Glomerular visceral epithelial cell (primary cell): Measurements from ENCODE around the gene RELL2.

Experiments used
- DNase-seq: peaks from one replicate; pipeline ENCODE4 v3.0.0-alpha.2; 2016; ENCODE audit errors: extremely low spot score

The RELL2 gene

DNA sequence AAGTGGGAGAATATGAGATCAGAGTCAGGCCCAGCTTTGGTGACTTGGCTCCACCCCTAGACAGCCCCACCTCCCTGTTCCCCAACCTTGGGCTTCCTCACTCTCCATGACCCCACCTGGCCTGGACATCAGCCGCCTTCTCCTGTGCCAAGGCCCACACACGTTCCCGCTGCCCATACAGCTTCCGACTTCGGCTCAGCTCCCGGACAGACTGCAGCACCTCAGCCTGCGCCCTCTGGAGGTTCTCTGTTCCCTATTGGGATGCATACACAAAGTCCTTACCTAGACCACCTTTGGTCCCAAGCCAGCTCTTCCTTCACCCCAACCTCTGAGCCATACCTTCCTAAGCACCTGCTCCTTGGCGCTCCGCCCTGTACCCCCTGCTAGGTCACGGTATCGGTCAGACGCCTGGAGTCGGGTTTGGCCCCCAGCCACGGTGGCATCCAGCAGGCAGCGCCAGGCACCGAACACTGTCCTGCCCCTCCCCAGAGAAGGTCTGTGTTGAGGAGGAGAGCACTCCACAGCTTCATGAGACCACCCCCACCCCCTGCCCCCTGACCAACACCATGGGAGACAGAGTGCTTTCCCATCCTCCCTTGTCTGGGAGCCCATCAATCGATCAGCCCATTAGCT is 12.4 kb downstream of the RELL2 start:
- DNase-seq, result no peak

DNA sequence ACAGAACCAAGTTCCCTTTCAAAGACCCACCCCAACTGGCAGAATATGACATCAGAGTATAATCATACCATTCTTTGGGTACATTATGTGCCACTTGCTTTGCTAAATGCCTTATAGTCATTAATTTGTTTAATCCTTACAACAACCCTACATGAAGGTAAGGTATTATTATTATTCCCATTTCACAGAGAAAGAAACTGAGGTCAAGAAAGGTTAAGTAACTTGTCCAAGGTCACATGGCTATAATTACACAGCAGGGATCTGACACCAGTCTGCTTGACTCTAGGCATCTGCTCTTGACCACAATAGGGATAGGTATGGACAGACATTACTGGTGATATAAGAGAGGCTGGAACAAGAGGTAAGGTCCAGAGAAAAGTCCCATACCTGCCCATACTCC is 13.2 kb downstream of the RELL2 start:
- DNase-seq, result no peak

DNA sequence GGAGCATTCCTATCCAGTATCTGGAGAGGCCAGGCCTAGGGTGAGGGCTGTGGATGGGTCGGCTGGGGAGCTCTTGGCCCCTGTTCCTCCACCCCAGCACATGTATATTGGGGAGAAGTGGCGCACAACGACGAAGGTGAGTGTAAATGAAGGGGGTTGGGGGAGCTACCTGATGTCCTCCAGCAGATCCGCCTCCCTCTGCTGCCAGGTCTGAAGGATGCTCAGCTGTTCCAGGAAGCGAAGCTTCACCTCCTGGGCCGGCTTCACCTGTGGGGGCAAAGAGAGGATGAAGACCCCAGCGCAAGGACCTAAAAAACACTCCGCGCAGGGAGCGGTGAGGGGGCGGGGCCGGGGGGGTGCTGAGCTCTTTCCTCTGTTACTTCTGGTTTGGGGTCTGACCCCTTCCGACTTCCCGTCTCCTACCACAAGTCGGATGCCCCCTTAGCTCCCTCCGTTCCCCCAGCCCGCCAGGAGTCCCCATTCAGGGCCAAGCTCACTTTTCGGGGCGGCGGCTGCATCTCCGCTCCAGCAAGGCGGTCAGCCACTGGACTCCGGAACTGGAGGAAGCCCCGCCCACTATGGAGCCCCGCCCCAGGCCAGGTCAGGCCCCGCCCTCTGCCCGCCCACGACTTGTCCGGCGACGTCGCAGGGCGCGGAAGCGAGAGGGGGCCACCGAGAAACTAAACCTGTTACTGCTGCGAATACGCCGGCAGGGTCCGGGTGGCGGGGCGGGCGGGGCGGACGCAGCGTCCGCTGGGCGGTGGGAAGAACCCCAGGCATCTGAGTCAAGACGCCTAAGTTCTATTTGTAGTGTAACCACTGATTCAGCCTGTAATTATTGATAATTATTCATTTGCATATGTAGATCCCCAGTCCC is 14.3 kb downstream of the RELL2 start, which contains the start of gene FCHSD1:
Gene FCHSD1 (minus strand): TSS at position 568 of the 877 bp plus-strand sequence. CDS start 50 bp downstream, at position 518.
- peak; percentile 87 for DNase-seq

DNA sequence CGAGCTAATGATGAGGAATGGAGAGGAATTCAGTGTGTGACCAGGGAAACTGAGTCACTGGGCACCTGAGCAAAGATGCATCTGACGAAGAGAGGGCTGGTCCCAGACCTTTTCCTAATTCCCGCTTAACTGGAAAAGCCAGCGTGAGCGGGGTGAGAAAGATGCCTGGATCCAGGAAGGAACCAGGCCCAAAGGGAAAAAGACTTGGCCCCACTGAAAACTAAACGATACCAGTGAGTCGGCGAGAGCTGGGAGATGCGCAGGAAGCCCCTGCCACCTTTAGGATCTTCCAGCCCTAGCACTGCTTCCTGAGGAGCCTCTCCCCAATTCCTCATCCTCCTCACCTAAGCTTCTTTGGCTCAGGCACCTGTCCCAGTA is 14.9 kb downstream of the RELL2 start:
- DNase-seq, result no peak

DNA sequence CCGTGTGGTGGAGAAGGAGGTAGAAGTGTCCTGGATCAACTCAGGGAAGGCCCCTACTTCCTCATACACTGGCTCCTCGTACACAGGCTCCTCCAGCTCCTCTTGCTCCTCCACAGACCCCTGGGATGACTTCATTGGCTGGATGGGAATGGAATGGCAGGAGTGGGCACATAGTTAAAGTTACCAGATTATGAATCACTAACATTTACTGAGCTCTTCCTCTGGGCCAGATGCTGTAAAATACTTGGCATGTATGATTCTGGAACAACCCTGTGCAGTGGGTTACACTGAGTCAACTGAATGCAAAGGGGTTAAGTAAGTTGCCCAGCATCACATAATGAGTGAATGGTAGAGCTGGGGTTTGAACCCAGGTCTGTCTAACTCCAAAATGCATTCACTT is 17.5 kb downstream of the RELL2 start:
- DNase-seq, result peak; percentile 85

DNA sequence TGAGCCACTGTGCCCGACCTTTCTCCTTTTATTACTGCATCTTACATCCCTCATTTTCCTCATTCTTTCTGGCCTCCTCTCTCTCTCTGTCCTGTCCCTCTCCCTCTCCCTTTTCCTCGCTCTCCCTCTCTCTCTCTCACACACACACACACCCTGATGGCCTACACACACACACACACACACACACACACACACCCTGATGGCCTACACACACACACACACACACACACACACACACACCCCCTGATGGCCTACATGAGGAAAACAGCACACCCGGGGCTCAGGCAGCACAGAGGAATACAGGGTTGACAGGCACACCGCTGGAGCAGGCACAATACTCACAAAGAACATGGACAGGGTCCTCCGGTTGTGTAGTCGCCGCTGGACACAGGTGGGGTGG is 18.2 kb downstream of the RELL2 start:
- no peak for DNase-seq

DNA sequence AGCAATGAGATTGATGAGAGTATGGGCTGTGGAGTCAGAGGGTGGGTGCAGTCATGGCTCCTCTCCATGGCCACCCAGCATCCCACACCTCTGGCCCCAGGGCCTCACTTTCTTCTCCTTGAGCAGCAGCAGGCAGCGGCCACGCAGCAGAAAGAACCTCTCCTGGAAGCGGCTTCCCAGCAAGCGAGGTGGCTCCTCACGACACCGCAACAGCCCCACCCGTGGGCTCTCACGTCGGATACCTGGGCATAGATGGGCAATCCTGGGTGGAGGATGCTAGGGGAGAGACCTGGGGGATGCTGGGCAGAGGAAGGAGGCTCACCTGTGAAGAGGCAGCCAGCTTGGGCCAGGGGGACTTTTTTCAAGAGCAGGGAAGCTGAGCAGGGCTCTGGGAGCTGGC is 19.6 kb downstream of the RELL2 start:
- no peak for DNase-seq

DNA sequence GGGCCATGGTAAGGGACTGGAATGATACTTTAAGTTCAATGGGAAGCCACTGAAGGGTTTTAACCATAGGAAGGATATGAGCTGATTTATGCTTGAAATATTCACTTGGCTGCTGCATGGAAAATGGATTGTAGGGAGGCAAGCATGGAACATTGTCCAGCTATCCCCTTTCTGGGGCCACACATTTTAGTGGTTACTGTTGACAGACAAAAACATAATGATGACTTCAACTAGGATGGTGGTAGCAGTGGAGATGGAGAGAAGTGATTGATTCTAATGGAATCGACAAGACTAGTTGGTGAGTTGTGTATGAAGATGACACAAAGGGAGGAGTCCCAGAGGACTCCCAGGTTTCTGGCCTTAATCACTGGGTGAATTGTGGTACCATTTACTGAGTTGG is 20.6 kb downstream of the RELL2 start:
- no peak for DNase-seq

DNA sequence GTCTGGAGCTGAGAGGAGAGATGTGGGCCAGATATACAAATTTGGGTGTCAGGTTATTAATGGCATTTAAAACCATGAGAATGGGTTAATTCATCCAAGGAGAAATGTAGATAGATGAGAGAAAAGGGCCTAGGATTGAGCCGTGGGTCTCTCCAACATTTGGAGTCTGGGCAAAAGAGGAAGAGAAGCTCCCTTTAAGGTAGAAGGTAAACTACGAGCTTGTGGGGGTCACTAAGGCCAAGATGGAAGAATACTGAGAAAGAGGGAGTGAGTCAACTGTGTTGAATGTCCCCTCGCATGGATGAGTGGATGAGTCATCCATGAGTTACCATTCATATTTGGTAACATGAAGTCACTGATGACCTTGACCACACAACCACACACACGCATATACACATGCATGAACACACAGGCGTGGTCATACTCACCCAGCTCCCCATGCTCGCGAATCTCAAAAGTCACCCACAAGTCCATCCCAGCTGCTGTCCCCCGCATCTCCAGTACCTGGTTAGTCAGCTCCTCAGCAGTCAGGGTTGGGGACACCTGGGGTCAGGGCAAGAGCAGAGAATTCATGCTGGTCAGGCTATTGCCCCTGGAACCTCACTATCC is 21.2 kb downstream of the RELL2 start:
- DNase-seq, result peak; percentile 96

DNA sequence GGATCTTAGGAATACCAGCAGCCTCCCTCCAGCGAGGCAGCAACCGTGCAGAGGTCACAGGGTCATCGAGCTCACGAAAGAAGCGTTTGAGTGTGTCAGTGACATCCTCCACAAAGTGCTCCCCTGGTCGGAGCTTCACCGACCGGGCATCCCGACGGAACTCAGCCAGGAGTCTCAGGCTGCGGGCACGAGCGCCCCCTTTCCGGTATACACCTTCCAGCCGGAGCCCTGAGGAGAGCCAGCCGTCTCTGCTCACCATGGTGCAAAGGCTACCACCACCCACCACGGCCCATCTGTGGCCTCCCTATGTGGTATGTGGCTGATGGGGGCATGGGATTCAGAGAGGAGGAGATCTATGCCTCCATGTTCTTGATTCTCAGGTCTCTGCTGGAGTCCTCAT is 25.2 kb downstream of the RELL2 start:
- no peak for DNase-seq

DNA sequence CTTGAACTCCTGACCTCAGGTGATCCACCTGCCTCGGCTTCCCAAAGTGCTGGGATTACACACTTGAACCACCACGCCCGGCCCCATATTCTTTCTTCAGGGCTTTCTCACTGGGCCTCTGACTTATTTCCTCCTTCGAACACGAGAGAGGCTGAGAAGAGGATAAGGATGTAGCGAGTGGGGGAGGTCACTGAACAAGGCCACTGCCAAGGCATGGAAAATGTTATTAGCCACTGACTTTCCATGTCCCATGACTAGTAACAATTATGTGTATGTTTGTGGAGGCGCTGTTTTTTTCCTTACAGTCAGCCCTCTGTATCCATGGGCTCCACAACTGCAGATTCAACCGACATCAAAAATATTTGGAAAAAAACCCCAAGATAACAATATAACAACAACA is 26.7 kb downstream of the RELL2 start:
- DNase-seq, result no peak

DNA sequence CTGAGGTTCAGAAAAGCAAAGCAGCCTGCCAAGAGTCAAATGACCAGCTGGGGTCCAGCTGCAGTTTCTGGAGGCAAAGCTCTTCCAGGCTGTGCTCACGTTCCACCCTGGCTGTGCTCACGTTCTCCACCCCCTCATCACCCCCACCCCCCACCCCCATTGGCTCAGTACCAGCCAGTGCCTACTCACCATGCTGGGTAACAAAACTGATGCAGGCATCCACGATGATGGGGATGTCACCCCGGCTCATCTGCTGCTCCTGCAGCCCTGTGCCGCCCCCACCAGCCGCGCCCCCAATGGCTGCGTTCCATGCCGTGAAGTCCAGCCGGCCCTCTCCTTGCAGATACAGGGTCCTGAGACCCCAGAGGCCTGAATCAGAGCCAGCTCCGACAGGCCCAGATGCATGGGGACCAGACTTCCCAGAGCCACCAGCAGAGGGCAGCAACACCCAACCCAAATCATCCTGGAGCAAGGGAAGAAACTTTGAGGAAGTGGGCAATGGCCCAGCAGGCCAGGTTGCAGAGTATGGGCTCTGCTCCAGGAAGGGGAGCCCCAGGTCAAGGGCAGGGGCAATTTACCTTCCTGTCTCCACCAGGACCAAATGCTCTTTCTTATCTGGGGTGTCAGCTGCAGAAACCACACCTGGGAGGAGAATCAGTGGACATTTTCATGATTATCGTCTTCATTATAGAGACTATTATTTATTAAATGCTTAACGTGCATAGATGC is 28.1 kb downstream of the RELL2 start:
- DNase-seq, result peak; percentile 77

DNA sequence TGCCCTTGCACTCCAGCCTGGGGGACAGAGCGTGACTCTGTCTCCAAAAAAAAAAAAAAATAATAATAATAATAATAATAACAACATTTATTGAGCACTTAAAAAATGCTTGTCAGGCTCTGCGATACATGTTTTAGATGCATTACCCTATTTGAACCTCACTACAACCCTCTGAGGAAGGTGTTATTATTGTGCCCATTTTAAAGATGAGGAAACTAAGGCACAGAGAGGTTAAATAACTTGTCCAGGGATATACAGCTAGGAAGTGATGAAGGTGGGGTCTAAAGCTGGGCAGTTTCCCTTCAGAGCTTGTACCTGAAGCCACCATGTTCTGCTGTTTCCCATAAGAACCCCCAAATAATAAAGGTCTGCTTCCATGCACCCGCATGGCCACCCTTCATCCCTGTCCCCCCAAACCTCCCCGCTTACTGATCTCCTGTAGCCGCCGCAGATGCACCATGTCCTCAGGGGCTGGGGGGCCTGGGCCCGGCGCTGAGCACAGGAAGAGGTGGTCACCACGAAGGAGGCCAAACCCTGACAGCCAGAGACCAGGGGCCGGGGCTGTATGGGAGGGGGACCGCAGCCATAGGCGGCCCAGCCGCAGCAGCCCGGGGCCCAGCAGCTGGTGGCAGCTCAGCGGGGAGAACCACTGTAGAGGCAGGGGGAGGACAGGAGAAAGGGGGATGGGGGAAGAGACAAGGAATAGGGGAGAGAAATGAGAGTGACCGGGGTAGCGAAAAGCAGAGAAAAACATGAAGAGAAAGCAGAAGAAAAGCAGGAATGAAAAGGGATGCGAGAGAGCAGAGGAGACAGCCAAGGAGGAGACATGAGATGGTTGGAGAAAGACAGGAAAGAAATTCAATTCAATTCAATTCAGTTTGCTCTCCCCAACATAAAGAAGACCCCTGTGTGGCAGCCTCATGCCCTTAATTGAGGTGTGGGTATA is 29.5 kb downstream of the RELL2 start:
- DNase-seq, result no peak

DNA sequence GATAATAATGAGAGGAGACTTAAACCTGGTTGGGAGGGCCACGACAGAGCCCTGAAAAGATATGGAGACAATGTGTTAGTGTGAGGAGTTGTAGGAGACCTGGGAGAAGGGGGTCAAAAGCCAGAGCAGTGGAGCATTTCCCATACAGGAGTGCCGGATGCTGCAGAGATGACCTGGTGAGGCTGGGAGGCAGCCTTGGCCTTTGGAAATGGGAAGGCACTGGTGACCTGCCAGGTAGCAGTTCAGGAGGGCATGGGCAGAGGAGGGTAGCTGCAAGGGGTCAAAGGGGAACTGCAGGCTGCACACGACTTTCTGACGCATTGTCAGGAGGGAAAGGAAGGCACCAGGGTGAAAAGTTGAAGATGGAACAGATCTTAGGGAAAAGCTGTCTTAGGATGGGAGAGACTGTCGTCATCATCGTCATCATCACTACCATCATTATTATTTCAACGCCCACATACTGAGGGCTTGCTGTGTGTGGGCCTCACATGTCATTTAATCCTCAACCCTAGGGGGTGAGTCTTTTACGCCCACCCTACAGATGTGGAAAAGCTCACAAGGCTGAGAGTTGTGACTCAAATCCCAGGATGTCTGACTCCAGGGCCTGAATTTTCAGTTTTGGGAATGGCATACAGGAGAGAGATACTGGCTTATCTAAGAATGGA is 31.9 kb downstream of the RELL2 start:
- DNase-seq, result no peak

DNA sequence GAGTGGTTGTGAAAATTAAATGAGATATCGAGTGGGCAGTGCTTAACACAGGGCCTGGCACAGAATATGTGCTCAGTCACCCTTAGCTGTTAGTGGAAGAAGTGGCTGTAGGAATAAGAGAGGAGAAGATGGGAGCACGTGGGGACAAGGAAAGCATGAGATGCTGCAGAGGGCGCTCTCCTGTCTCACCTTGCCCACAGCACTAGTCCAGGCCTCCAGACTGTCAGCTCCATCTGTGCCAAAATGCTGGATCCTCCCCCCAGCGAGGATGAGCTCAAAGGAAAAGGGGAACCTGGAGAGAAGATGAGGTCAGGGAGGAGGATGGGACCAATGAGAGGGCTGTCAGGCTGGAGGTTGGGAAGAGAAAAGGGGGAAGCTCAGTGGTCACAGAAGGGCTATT is 32.7 kb downstream of the RELL2 start:
- DNase-seq, result no peak

DNA sequence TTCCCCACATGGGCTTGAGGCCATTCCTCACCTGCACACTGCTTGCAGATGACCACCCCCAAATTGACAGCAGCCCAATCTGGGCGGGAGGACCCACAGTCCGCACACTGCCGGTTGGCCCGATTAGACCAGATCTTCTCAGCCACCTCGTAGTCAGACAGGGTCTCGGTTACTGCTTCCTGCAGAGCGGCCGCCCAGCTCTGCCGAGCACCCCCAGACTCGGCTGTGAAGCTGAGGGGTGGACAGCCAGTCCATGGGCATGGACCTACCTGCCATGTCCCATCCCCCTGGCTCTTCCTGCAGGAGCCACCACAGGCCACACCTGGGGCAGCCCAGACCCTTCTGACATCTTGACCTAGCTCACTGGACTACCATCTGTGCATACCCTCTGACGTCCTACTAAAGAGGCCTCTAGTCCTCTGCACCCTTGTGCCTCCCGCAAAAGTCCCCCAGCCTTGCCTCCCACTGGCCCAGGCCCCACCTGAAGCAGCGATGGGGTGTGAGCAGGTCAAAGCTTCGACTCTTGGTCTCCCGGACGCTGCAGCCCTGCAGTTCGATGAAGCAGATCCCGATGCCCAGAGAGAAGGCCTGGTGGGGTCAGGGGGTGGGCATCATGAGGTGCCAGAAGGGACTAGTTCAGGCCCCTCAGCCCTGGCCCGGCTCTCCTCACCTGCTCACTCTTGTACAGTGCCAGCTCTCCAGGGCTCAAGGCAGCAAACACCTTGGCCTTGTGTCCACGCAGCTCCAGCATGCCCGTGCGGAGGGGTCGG is 35.5 kb downstream of the RELL2 start:
- DNase-seq, result no peak

DNA sequence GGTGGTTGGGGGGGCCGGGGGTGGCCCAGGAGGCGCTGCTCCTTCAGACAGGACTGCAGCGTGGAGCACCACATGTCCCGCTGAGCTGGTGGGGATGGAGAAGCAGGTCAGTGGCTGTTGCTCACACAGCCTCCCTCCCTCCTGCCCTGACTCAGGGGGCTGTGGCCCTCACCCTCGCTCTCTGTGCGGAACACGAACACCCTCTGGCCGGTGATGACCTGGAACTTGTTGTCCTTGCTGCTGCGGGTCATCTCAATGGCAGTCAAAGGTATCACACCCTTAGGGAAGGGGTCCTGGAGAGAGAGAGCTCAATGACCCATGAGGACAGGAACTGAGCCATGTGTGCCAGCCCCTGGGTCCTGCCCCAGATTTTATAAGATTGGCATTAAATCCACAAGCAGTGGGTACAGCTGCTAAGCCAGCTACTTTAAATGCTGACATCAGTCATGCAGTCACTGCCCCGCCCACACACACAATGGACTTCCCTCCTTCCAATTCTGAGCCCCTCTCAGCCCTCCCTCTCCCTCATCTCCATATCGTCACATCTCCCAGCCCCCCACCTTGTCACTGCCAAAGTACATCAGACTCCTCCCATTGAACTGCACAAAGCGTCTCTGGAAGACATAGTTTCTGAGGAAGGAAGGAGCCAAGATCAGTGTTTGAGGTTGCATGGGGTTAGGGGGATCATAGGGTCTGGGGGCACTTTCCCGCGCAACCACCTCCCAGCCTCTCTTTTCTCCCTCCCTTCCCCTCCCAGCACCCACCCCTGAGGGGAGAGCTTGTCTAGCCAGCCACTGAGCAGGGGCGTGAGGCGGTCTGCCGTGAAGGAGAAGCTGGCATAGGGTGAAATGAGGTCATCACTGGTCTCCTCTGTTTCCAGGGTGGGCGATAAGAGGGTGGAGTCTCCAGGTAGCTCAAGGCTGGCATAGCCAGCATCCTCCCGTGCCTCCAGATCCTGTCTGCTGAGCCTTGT is 36.3 kb downstream of the RELL2 start:
- DNase-seq, result no peak

DNA sequence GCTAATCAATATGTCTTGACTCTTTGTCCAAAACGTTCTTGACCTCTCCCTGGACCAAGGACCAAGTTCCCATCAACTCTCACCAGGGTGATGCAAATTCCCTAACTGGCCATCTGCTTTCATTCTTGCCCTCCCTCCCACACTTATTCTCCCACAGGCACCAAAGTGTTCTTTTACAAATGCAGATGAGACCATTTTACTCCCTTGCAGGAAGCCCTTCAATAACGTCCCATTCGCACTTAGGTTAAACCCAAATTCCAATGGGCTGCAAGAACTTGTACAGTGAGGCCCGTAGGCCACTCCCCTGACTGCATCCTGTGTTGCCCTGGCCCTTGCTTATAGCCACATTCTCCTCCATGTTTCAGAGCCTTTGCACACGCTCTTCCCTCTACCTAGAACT is 38.0 kb downstream of the RELL2 start:
- DNase-seq, result no peak

DNA sequence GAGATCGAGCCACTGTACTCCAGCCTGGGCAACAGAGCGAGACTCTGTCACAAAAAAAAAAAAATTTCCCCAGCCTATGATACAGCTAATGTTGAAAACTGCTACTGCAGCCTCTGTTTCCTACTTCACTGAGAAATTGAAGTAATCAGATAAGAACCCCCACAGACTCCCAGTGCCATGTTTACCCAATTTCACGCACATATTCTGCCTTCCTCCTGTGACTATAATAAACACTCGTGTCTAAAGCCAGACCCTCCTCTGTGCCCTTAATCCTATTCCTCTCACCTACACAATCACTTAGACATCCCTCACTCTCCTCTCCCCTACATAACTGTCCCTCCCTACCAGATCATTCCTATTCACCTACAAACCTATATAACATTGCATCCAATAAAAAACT is 38.9 kb downstream of the RELL2 start:
- no peak for DNase-seq
